H1 (cell line): ENCODE results near the gene ELL2. TPM values are rescaled to one million over a fixed set of nuclear protein-coding genes. Genes with fewer than 3 reads are reported as not detected.

Experiments
- ATF2 ChIP-seq: IDR thresholded peaks from 2 replicates; pipeline ENCODE4 v1.6.1; 2012; ENCODE audit warnings: low read length, inconsistent platforms
- BACH1 ChIP-seq: IDR thresholded peaks from 2 replicates; pipeline ENCODE4 v1.6.1; 2012; ENCODE audit warnings: low read length, improper control_type of control experiment
- CEBPB ChIP-seq: IDR thresholded peaks from 2 replicates; pipeline ENCODE4 v1.6.1; 2012; ENCODE audit warnings: low read depth, low read length
- CREB1 ChIP-seq: IDR thresholded peaks from 2 replicates; pipeline ENCODE4 v1.6.1; 2012; ENCODE audit warnings: inconsistent platforms
- EGR1 ChIP-seq: IDR thresholded peaks from 2 replicates; pipeline ENCODE4 v1.6.1; 2011; ENCODE audit warnings: low read depth, low read length, borderline replicate concordance
- EZH2 ChIP-seq: fragments of 200-600 bp; sonication (generic); IDR thresholded peaks from 2 replicates; pipeline ENCODE4 v1.7.1; 2012; ENCODE audit warnings: low read depth, mild to moderate bottlenecking, moderate library complexity, low read length, inconsistent platforms; ENCODE audit not compliant: severe bottlenecking
- HDAC2 ChIP-seq, 2 experiments: fragments of 300-600 bp in 1 of 2; sonication (generic) in 1 of 2; IDR thresholded peaks; 2 replicates each; pipeline ENCODE4 v1.6.1; 2011 to 2012; ENCODE audit warnings: low read depth in 2 of 2, low read length in 2 of 2, mild to moderate bottlenecking in 2 of 2, moderate library complexity in 2 of 2, borderline replicate concordance in 1 of 2, inconsistent platforms in 1 of 2
- KDM1A ChIP-seq: fragments of 200-600, 300-600 bp; sonication (generic); IDR thresholded peaks from 2 replicates; pipeline ENCODE4 v1.7.1; 2016; ENCODE audit warnings: mild to moderate bottlenecking, low read length, borderline replicate concordance
- MAX ChIP-seq: IDR thresholded peaks from 2 replicates; pipeline ENCODE4 v1.6.1; 2012; ENCODE audit warnings: inconsistent platforms
- PHF8 ChIP-seq: fragments of 200-600 bp; sonication (generic); conservative IDR thresholded peaks from 2 replicates; pipeline ENCODE4 v1.7.1; 2012; ENCODE audit warnings: low read depth, mild to moderate bottlenecking, inconsistent platforms, low read length, moderate library complexity
- POLR2A ChIP-seq, 2 experiments: IDR thresholded peaks; 1 replicate in 1 of 2; 2 replicates in 1 of 2; pipeline ENCODE4 v1.6.1; 2011; ENCODE audit warnings: low read depth in 2 of 2, low read length in 2 of 2, mild to moderate bottlenecking in 2 of 2; ENCODE audit errors: control extremely low read depth in 1 of 2
- POLR2AphosphoS5 ChIP-seq: IDR thresholded peaks from 2 replicates; pipeline ENCODE4 v1.6.1; 2011; ENCODE audit warnings: low read depth, low read length
- SAP30 ChIP-seq: fragments of 300-600 bp; sonication (generic); IDR thresholded peaks from 2 replicates; pipeline ENCODE4 v1.7.1; 2012; ENCODE audit warnings: low read length, moderate library complexity, mild to moderate bottlenecking, inconsistent platforms; ENCODE audit not compliant: insufficient read depth, insufficient replicate concordance
- SIN3A ChIP-seq, 2 experiments: IDR thresholded peaks in 1 of 2; conservative IDR thresholded peaks in 1 of 2; 2 replicates each; pipeline ENCODE4 v1.6.1; 2011 to 2012; ENCODE audit warnings: low read length in 2 of 2, improper control_type of control experiment in 1 of 2, low read depth in 1 of 2, mild to moderate bottlenecking in 1 of 2
- TEAD4 ChIP-seq: IDR thresholded peaks from 2 replicates; pipeline ENCODE4 v1.6.1; 2012; ENCODE audit warnings: low read depth, low read length, inconsistent platforms, mixed read lengths
- YY1 ChIP-seq: IDR thresholded peaks from 2 replicates; pipeline ENCODE4 v1.6.1; 2011; ENCODE audit warnings: low read depth, mild to moderate bottlenecking, low read length
- polyA plus RNA-seq, 7 experiments: library from polyadenylated mRNA; depleted of rRNA in 3 of 7; stranded (reverse) in 5 of 7; unstranded in 2 of 7; fragments of >200 nt in 5 of 7; fragments of 200-250 nt in 2 of 7; gene quantifications; 1 replicate in 5 of 7; 2 replicates in 1 of 7; 4 replicates in 1 of 7; pipeline versions ENCODE4 v1.2.1 to v1.2.3, GENCODE V29; 2011 to 2013; ENCODE audit warnings: missing spikeins in 2 of 7, mixed read lengths in 2 of 7
- total RNA-seq: library from RNA; stranded (reverse); fragmentation: NEBNext Ultra II Directional; extraction: Animal tissue kit (Norgen Biotek cat#: 25700); gene quantifications from 2 replicates; pipeline ENCODE4 v1.2.1, GENCODE V29; 2021

The ELL2 gene
- total and polyA plus RNA-seq, 2 of the 8 experiments (the other 6 are each of a cell fraction or from before 2014, with no cell fraction given), result 6.3 to 29.4 TPM

GRCh38 chr5:95961617-95962474 lies at the start of gene ELL2 (continued):
- TF ChIP-seq HDAC2 (IDR thresholded peaks at IDR 0.05; ENCODE audit: borderline replicate concordance in 1 of 2, low read depth in 2 of 2, low read length in 2 of 2), result peak in 1 of 2 experiments; percentile 74; a peak in 1 of 4 replicates
- peak in 1 of 2 experiments; percentile 38; a peak in 1 of 4 replicates for TF ChIP-seq SIN3A (conservative IDR thresholded peaks at IDR 0.05 in 1 of 2, IDR thresholded peaks at IDR 0.05 in 1 of 2; ENCODE audit: low read depth in 1 of 2, low read length in 2 of 2)
- TF ChIP-seq BACH1, result peak; percentile 62
- TF ChIP-seq MAX, result no peak; the same call in none of the 2 replicates
- peak; percentile 59 for TF ChIP-seq PHF8
- TF ChIP-seq KDM1A, result 0 out of 2 replicates have a peak, but pooled peaks have one; percentile 49
- TF ChIP-seq POLR2AphosphoS5, result peak; percentile 76; the same call in 1 of the 2 replicates
- TF ChIP-seq YY1, result peak; percentile 75
- TF ChIP-seq ATF2, result peak; percentile 84; the same call in 1 of the 2 replicates
- TF ChIP-seq CEBPB, result no peak
- no peak for TF ChIP-seq EZH2
- TF ChIP-seq POLR2A (IDR thresholded peaks at IDR 0.05; ENCODE audit: control extremely low read depth in 1 of 2, low read depth in 2 of 2, low read length in 2 of 2), result peak; percentile 47 to 52; a peak in 2 of 3 replicates
- peak; percentile 50; the same call in 1 of the 2 replicates for TF ChIP-seq TEAD4
- TF ChIP-seq CREB1, result peak; percentile 100
- peak; percentile 54 for TF ChIP-seq SAP30
- TF ChIP-seq EGR1, result no peak
- TF ChIP-seq, all 59 proteins: peak for 17
